Endodermal cell (in vitro differentiated cells): ENCODE results near the gene ZNF423. TPM values are rescaled to one million over a fixed set of nuclear protein-coding genes. Genes with fewer than 3 reads are reported as not detected.
A peak's percentile ranks its signal among the peaks of the same experiment; 100 is the strongest.

Experiments
- DNase-seq: peaks from one replicate; pipeline ENCODE4 v3.0.0-alpha.2; 2017
- H3K27ac ChIP-seq: 2 replicates; pipeline ENCODE4 v1.5.1; 2013; ENCODE audit warnings: mild to moderate bottlenecking, low read depth, low read length, moderate library complexity
- H3K27me3 ChIP-seq: 2 replicates; pipeline ENCODE4 v1.6.1; 2013; ENCODE audit warnings: mild to moderate bottlenecking, low read length, moderate library complexity; ENCODE audit not compliant: insufficient read depth, control insufficient read depth, poor library complexity, severe bottlenecking
- H3K36me3 ChIP-seq: 2 replicates; pipeline ENCODE4 v1.7.0; 2013; ENCODE audit warnings: mild to moderate bottlenecking, low read length, moderate library complexity; ENCODE audit not compliant: control insufficient read depth, insufficient read depth
- H3K4me1 ChIP-seq: one replicate; pipeline ENCODE4 v1.7.0; 2013; ENCODE audit warnings: low read length; ENCODE audit not compliant: control insufficient read depth, insufficient read depth
- H3K4me3 ChIP-seq: 2 replicates; pipeline ENCODE4 v1.5.1; 2013; ENCODE audit warnings: mild to moderate bottlenecking, low read length, moderate library complexity
- H3K9ac ChIP-seq: 2 replicates; pipeline ENCODE4 v1.6.1; 2013; ENCODE audit warnings: mild to moderate bottlenecking, low read length, moderate library complexity; ENCODE audit not compliant: poor library complexity, severe bottlenecking; ENCODE audit errors: extremely low read depth
- H3K9me3 ChIP-seq: 2 replicates; pipeline ENCODE4 v1.6.1; 2013; ENCODE audit warnings: mild to moderate bottlenecking, low read length, moderate library complexity; ENCODE audit not compliant: control insufficient read depth
- H3K27ac Mint-ChIP-seq: 2 replicates; pipeline ENCODE4 v1.8.0; 2020; ENCODE audit warnings: mixed read lengths
- H3K27me3 Mint-ChIP-seq: 2 replicates; pipeline ENCODE4 v1.8.0; 2021; ENCODE audit warnings: mild to moderate bottlenecking, mixed read lengths; ENCODE audit not compliant: insufficient read depth
- H3K36me3 Mint-ChIP-seq: 2 replicates; pipeline ENCODE4 v1.8.0; 2020; ENCODE audit warnings: low read depth, mixed read lengths
- H3K4me1 Mint-ChIP-seq: 2 replicates; pipeline ENCODE4 v1.8.0; 2020; ENCODE audit warnings: mixed read lengths
- H3K4me3 Mint-ChIP-seq: 2 replicates; pipeline ENCODE4 v1.8.0; 2020; ENCODE audit warnings: mild to moderate bottlenecking, moderate library complexity, mixed read lengths
- H3K9me3 Mint-ChIP-seq: 2 replicates; pipeline ENCODE4 v1.8.0; 2020; ENCODE audit warnings: mild to moderate bottlenecking, mixed read lengths
- CTCF ChIP-seq: fragments of 200-600 bp; sonication (generic); conservative IDR thresholded peaks from 2 replicates; pipeline ENCODE4 v1.5.0; 2021; ENCODE audit warnings: antibody characterized with exemption, mild to moderate bottlenecking
- WGBS, 2 experiments: methylation state at CpG; one replicate each; pipeline versions ENCODE4 v1.1.5 to v1.1.7; 2013; ENCODE audit warnings: missing lambda C conversion rate in 2 of 2, mixed read lengths in 1 of 2; ENCODE audit not compliant: insufficient coverage in 1 of 2, insufficient read length in 1 of 2; 5-methylcytosine and 5-hydroxymethylcytosine counted together
- total RNA-seq, 2 donors: library from RNA; stranded (reverse); fragmentation: NEBNext Ultra II Directional in 1 of 2; extraction: Animal tissue kit (Norgen Biotek cat#: 25700) in 1 of 2; gene quantifications; 2 replicates in 1 of 2; 3 replicates in 1 of 2; pipeline ENCODE4 v1.2.1, GENCODE V29; 2021

Gene ZNF423
- total RNA-seq, 2 donors from 2014 or later: 30.3 to 41.9 TPM

- WGBS, 2 experiments: 94 to 97% methylated on average over 13 to 15 of the region's 15 CpGs
Observed at GRCh38 chr16:49674351-49674851, 181.5 kb downstream of the ZNF423 start.

GRCh38 chr16:49673442-49673841, 182.5 kb downstream of the ZNF423 start:
- H3K36me3 ChIP-seq: no peaks in the 10 kb centered on the region
- Mint-ChIP-seq H3K9me3 (no peaks in the 10 kb centered on the region), H3K27ac (no peak overlapping the region), H3K4me3 (no peak overlapping the region), H3K4me1 (no peaks in the 10 kb centered on the region), H3K27me3 (no peaks in the 10 kb centered on the region), H3K36me3 (peaks cover 2% of the 10 kb centered on the region)
- H3K9ac ChIP-seq: no peak overlapping the region
- no peak overlapping the region for H3K27ac ChIP-seq
- no peak for DNase-seq
- no peaks in the 10 kb centered on the region for H3K27me3 ChIP-seq
- no peak overlapping the region for H3K4me3 ChIP-seq
- no peak for TF ChIP-seq CTCF
- no peaks in the 10 kb centered on the region for H3K9me3 ChIP-seq
- no peaks in the 10 kb centered on the region for H3K4me1 ChIP-seq
- WGBS, 2 experiments: 95 to 98% methylated on average over 8 of the region's 8 CpGs

More at GRCh38 chr16:49674351-49674851, 181.5 kb downstream of the ZNF423 start:
- Histone ChIP-seq H3K27me3 (no peaks in the 10 kb centered on the region), H3K4me3 (no peak overlapping the region), H3K36me3 (no peaks in the 10 kb centered on the region), H3K4me1 (no peaks in the 10 kb centered on the region), H3K9ac (no peak overlapping the region), H3K9me3 (no peaks in the 10 kb centered on the region), H3K27ac (peak overlapping the region; percentile 3)
- Mint-ChIP-seq H3K4me3 (no peak overlapping the region), H3K27me3 (no peaks in the 10 kb centered on the region), H3K36me3 (peaks cover 7% of the 10 kb centered on the region), H3K27ac (no peak overlapping the region), H3K4me1 (no peaks in the 10 kb centered on the region), H3K9me3 (no peaks in the 10 kb centered on the region)
- no peak for DNase-seq
- no peak for TF ChIP-seq CTCF

GRCh38 chr16:49672753-49673152, 183.2 kb downstream of the ZNF423 start:
- no peak for DNase-seq
- Mint-ChIP-seq H3K4me3 (no peak overlapping the region), H3K27ac (no peak overlapping the region), H3K9me3 (no peaks in the 10 kb centered on the region), H3K27me3 (no peaks in the 10 kb centered on the region), H3K36me3 (peaks cover 2% of the 10 kb centered on the region), H3K4me1 (no peaks in the 10 kb centered on the region)
- WGBS, 2 experiments: 92 to 95% methylated on average over 2 to 9 of the region's 11 CpGs
- Histone ChIP-seq H3K27ac (no peak overlapping the region), H3K4me3 (no peak overlapping the region), H3K4me1 (no peaks in the 10 kb centered on the region), H3K9me3 (no peaks in the 10 kb centered on the region), H3K27me3 (no peaks in the 10 kb centered on the region), H3K36me3 (no peaks in the 10 kb centered on the region), H3K9ac (no peak overlapping the region)
- TF ChIP-seq CTCF: peak; percentile 48
